H9 (cell line): ENCODE data around the gene PAQR4. TPM values are rescaled to one million over a fixed set of nuclear protein-coding genes. Genes with fewer than 3 reads are reported as not detected.

Experiments used
- DNase-seq: peaks from one replicate; pipeline ENCODE4 v3.0.0-alpha.2; 2017
- H2AFZ ChIP-seq: one replicate; pipeline ENCODE4 v1.6.1; 2013; ENCODE audit warnings: mild to moderate bottlenecking, low read length, control low read depth, moderate library complexity
- H2AK5ac ChIP-seq: 2 replicates; pipeline ENCODE4 v1.6.1; 2013; ENCODE audit warnings: low read length, control low read depth, mixed read lengths; ENCODE audit not compliant: insufficient read length
- H2BK120ac ChIP-seq: one replicate; pipeline ENCODE4 v1.6.1; 2013; ENCODE audit warnings: low read depth, mild to moderate bottlenecking, low read length, control low read depth, inconsistent platforms; ENCODE audit not compliant: poor library complexity, severe bottlenecking
- H2BK12ac ChIP-seq: 2 replicates; pipeline ENCODE4 v1.6.1; 2013; ENCODE audit warnings: low read length, control low read depth, mixed read lengths, low read depth; ENCODE audit not compliant: insufficient read length
- H2BK15ac ChIP-seq: 2 replicates; pipeline ENCODE4 v1.6.1; 2013; ENCODE audit warnings: low read depth, low read length, control low read depth
- H2BK20ac ChIP-seq: one replicate; pipeline ENCODE4 v1.6.1; 2013; ENCODE audit warnings: low read depth, mild to moderate bottlenecking, low read length, control low read depth, inconsistent platforms; ENCODE audit not compliant: poor library complexity, severe bottlenecking
- H2BK5ac ChIP-seq: 2 replicates; pipeline ENCODE4 v1.6.1; 2013; ENCODE audit warnings: low read length, control low read depth, mixed read lengths; ENCODE audit not compliant: insufficient read length
- H3K14ac ChIP-seq: 2 replicates; pipeline ENCODE4 v1.6.1; 2013; ENCODE audit warnings: low read length, control low read depth; ENCODE audit not compliant: insufficient read depth
- H3K18ac ChIP-seq: 2 replicates; pipeline ENCODE4 v1.6.1; 2013; ENCODE audit warnings: low read depth, mild to moderate bottlenecking, mixed read lengths, low read length, control low read depth; ENCODE audit not compliant: insufficient read length
- H3K23ac ChIP-seq: 2 replicates; pipeline ENCODE4 v1.6.1; 2013; ENCODE audit warnings: low read length, control low read depth, mixed read lengths, low read depth; ENCODE audit not compliant: insufficient read length
- H3K23me2 ChIP-seq: 2 replicates; pipeline ENCODE4 v1.6.1; 2013; ENCODE audit warnings: low read depth, mild to moderate bottlenecking, mixed read lengths, low read length, control low read depth; ENCODE audit not compliant: insufficient read length, poor library complexity, severe bottlenecking
- H3K27ac ChIP-seq: 2 replicates; pipeline ENCODE4 v1.5.1; 2013; ENCODE audit warnings: low read length, control low read depth, mixed read lengths, low read depth; ENCODE audit not compliant: insufficient read length
- H3K27me3 ChIP-seq: 2 replicates; pipeline ENCODE4 v1.6.1; 2013; ENCODE audit warnings: low read length, control low read depth, inconsistent platforms; ENCODE audit not compliant: insufficient read depth
- H3K4ac ChIP-seq: 2 replicates; pipeline ENCODE4 v1.6.1; 2013; ENCODE audit warnings: low read depth, mild to moderate bottlenecking, control low read depth, inconsistent platforms, low read length, moderate library complexity
- H3K4me1 ChIP-seq: 2 replicates; pipeline ENCODE4 v1.6.1; 2013; ENCODE audit warnings: low read length, control low read depth, inconsistent platforms; ENCODE audit not compliant: insufficient read depth
- H3K4me2 ChIP-seq: 2 replicates; pipeline ENCODE4 v1.6.1; 2013; ENCODE audit warnings: low read length, control low read depth, mixed read lengths; ENCODE audit not compliant: insufficient read length, insufficient read depth
- H3K56ac ChIP-seq: 2 replicates; pipeline ENCODE4 v1.6.1; 2013; ENCODE audit warnings: low read depth, mild to moderate bottlenecking, mixed read lengths, low read length, control low read depth; ENCODE audit not compliant: insufficient read length
- H3K79me1 ChIP-seq: 2 replicates; pipeline ENCODE4 v1.6.1; 2013; ENCODE audit warnings: low read depth, mild to moderate bottlenecking, moderate library complexity, low read length, control low read depth, inconsistent platforms; ENCODE audit not compliant: insufficient read depth, poor library complexity, severe bottlenecking
- H3K79me2 ChIP-seq: 2 replicates; pipeline ENCODE4 v1.6.1; 2013; ENCODE audit warnings: low read length, control low read depth, inconsistent platforms; ENCODE audit not compliant: insufficient read depth
- H3K9ac ChIP-seq: 2 replicates; pipeline ENCODE4 v1.6.1; 2013; ENCODE audit warnings: low read length, control low read depth, mixed read lengths; ENCODE audit not compliant: insufficient read length; ENCODE audit errors: extremely low read depth
- H3K9me3 ChIP-seq: one replicate; pipeline ENCODE4 v1.6.1; 2013; ENCODE audit warnings: low read depth, low read length, inconsistent platforms; ENCODE audit not compliant: control insufficient read depth
- H3T11ph ChIP-seq: one replicate; pipeline ENCODE4 v1.6.1; 2013; ENCODE audit warnings: mild to moderate bottlenecking, low read length, control low read depth, inconsistent platforms
- H4K20me1 ChIP-seq: one replicate; pipeline ENCODE4 v1.6.1; 2013; ENCODE audit not compliant: control insufficient read depth, insufficient read length, insufficient read depth
- H4K5ac ChIP-seq: 2 replicates; pipeline ENCODE4 v1.6.1; 2013; ENCODE audit warnings: low read depth, mild to moderate bottlenecking, mixed read lengths, low read length, control low read depth; ENCODE audit not compliant: insufficient read length
- H4K8ac ChIP-seq: replicated peaks from 2 replicates; pipeline ENCODE4 v1.6.1; 2013; ENCODE audit warnings: low read length, control low read depth, mixed read lengths, low read depth; ENCODE audit not compliant: insufficient read length
- H4K91ac ChIP-seq: 2 replicates; pipeline ENCODE4 v1.6.1; 2013; ENCODE audit warnings: low read depth, mild to moderate bottlenecking, moderate library complexity, mixed read lengths, low read length, control low read depth; ENCODE audit not compliant: insufficient read length
- H3K27ac Mint-ChIP-seq, 3 experiments: 2 replicates in 2 of 3; 3 replicates in 1 of 3; pipeline ENCODE4 v1.8.0; 2020 to 2021; ENCODE audit warnings: mixed read lengths in 3 of 3, mild to moderate bottlenecking in 1 of 3, moderate library complexity in 1 of 3
- H3K27me3 Mint-ChIP-seq: 2 replicates; pipeline ENCODE4 v1.8.0; 2021; ENCODE audit warnings: low read depth, mild to moderate bottlenecking, moderate library complexity, mixed read lengths
- H3K36me3 Mint-ChIP-seq, 3 experiments: 2 replicates in 2 of 3; 3 replicates in 1 of 3; pipeline ENCODE4 v1.8.0; 2020 to 2021; ENCODE audit warnings: low read depth in 3 of 3, mixed read lengths in 3 of 3; ENCODE audit not compliant: insufficient read depth in 1 of 3
- H3K4me1 Mint-ChIP-seq, 2 experiments: 2 replicates each; pipeline ENCODE4 v1.8.0; 2020; ENCODE audit warnings: mixed read lengths in 2 of 2
- H3K4me3 Mint-ChIP-seq, 2 experiments: 2 replicates in 1 of 2; 3 replicates in 1 of 2; pipeline ENCODE4 v1.8.0; 2020 to 2021; ENCODE audit warnings: mild to moderate bottlenecking in 2 of 2, mixed read lengths in 2 of 2, moderate library complexity in 1 of 2
- H3K9me3 Mint-ChIP-seq, 2 experiments: 2 replicates in 1 of 2; 3 replicates in 1 of 2; pipeline ENCODE4 v1.8.0; 2020; ENCODE audit warnings: mild to moderate bottlenecking in 2 of 2, mixed read lengths in 2 of 2, moderate library complexity in 1 of 2
- WGBS: extraction: QIAGEN DNeasy Blood & Tissue Kit; methylation state at CpG from one replicate; pipeline ENCODE4 v1.1.7; 2013; ENCODE audit warnings: missing lambda C conversion rate, low lambda C conversion rate, mixed read lengths; ENCODE audit not compliant: insufficient read length; ENCODE audit errors: extremely low coverage; 5-methylcytosine and 5-hydroxymethylcytosine counted together
- total RNA-seq: library from RNA; stranded (reverse); gene quantifications from 2 replicates; pipeline ENCODE4 v1.2.1, GENCODE V29; 2021
- TF ChIP-seq, protein P1 (sequence below): fragments of 200-600 bp; sonication (generic); conservative IDR thresholded peaks from 3 replicates; pipeline ENCODE4 v1.8.0; 2021; ENCODE audit warnings: antibody characterized with exemption, mild to moderate bottlenecking

The PAQR4 gene
- total RNA-seq, 1 experiment from 2014 or later: 32.1 TPM

DNA sequence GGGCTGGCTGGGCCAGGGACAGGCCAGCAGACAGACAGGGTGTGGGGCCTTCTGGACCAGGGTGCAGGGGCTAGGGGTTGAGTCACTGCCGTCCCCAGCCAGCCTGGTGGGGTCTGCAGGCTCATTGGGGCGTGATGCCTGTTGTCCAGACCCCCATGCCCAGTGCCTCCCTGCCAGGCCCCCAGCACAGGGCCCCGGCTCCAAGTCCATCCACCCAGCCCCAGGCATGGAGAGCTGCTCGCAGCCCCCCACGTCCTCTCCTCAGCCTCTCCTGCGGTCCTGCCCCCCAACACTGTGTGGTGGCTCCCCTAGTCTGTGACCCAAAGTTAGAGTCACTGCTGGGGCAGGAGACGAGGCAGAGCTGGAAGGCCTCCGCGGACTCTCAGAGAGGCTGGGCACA lies 18.1 kb downstream of the PAQR4 start:
- H3K14ac ChIP-seq: peak overlapping the region; percentile 17; the same call in 1 of the 2 replicates
- no peaks in the 10 kb centered on the region for H3K79me1 ChIP-seq
- no peak overlapping the region for H2BK120ac ChIP-seq
- no peak overlapping the region for H2BK20ac ChIP-seq
- no peak overlapping the region for H2AK5ac ChIP-seq
- H4K20me1 ChIP-seq: no peaks in the 10 kb centered on the region
- Mint-ChIP-seq H3K4me1 (peaks cover 17 to 50% of the 10 kb centered on the region in 2 experiments), H3K9me3 (no peaks in the 10 kb centered on the region), H3K27ac (no peak overlapping the region), H3K4me3 (no peak overlapping the region), H3K27me3 (peaks cover 10% of the 10 kb centered on the region), H3K36me3 (no peaks in the 10 kb centered on the region)
- H3K56ac ChIP-seq: no peak overlapping the region
- no peak overlapping the region for H2BK15ac ChIP-seq
- TF ChIP-seq, protein P1, sequence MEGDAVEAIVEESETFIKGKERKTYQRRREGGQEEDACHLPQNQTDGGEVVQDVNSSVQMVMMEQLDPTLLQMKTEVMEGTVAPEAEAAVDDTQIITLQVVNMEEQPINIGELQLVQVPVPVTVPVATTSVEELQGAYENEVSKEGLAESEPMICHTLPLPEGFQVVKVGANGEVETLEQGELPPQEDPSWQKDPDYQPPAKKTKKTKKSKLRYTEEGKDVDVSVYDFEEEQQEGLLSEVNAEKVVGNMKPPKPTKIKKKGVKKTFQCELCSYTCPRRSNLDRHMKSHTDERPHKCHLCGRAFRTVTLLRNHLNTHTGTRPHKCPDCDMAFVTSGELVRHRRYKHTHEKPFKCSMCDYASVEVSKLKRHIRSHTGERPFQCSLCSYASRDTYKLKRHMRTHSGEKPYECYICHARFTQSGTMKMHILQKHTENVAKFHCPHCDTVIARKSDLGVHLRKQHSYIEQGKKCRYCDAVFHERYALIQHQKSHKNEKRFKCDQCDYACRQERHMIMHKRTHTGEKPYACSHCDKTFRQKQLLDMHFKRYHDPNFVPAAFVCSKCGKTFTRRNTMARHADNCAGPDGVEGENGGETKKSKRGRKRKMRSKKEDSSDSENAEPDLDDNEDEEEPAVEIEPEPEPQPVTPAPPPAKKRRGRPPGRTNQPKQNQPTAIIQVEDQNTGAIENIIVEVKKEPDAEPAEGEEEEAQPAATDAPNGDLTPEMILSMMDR: no peak
- no peaks in the 10 kb centered on the region for H3K9me3 ChIP-seq
- no peak overlapping the region for H3K23ac ChIP-seq
- no peak overlapping the region for H2BK12ac ChIP-seq
- no peak overlapping the region for H3K9ac ChIP-seq
- DNase-seq: no peak
- H2AFZ ChIP-seq: no peak overlapping the region
- no peak overlapping the region for H3K4ac ChIP-seq
- no CpG with 5 or more reads among the region's 9 CpGs for WGBS
- no peaks in the 10 kb centered on the region for H3K23me2 ChIP-seq
- H4K5ac ChIP-seq: no peak overlapping the region
- H2BK5ac ChIP-seq: no peak overlapping the region
- H3K79me2 ChIP-seq: no peaks in the 10 kb centered on the region
- H3K27me3 ChIP-seq: no peaks in the 10 kb centered on the region
- H3K4me2 ChIP-seq: no peak overlapping the region
- no peak overlapping the region for H3K18ac ChIP-seq
- H3K27ac ChIP-seq: no peak overlapping the region
- H4K8ac ChIP-seq: no peak overlapping the region
- H3K4me1 ChIP-seq: no peaks in the 10 kb centered on the region; the same call in 1 of the 2 replicates
- no peak overlapping the region for H3T11ph ChIP-seq
- H4K91ac ChIP-seq: no peak overlapping the region
